Measurements from ENCODE around the gene RAB11FIP5. TPM values are rescaled to one million over a fixed set of nuclear protein-coding genes. Genes with fewer than 3 reads are reported as not detected.
"Not testable (repeated sequence)": the region's sequence is repeated elsewhere in the genome, so short reads cannot be mapped to it uniquely, and the experiment has no call there.

The RAB11FIP5 gene
- total RNA-seq, 4 donors from 2014 or later, result 24.9 to 39.5 (median 29.1) TPM

GRCh38 chr2:73101626-73102256, 11.0 kb downstream of the RAB11FIP5 start:
- Histone ChIP-seq H3K9me3 (no peaks in the 10 kb centered on the region), H3K36me3 (no peaks in the 10 kb centered on the region), H3K4me3 (no peak overlapping the region), H3K27ac (no peak overlapping the region), H3K4me1 (peaks cover 11% of the 10 kb centered on the region), H3K27me3 (no peaks in the 10 kb centered on the region)
- WGBS, result 87% methylated on average over 12 of the region's 12 CpGs
- DNase-seq (ENCODE audit: low spot score in 2 of 2), result peak in 1 of 2 donors; percentile 51
- TF ChIP-seq CTCF (IDR thresholded peaks at IDR 0.05) (no peak), EP300 (IDR thresholded peaks at IDR 0.05) (no peak), POLR2A (IDR thresholded peaks at IDR 0.05) (no peak), POLR2AphosphoS5 (IDR thresholded peaks at IDR 0.05) (no peak)

DNA sequence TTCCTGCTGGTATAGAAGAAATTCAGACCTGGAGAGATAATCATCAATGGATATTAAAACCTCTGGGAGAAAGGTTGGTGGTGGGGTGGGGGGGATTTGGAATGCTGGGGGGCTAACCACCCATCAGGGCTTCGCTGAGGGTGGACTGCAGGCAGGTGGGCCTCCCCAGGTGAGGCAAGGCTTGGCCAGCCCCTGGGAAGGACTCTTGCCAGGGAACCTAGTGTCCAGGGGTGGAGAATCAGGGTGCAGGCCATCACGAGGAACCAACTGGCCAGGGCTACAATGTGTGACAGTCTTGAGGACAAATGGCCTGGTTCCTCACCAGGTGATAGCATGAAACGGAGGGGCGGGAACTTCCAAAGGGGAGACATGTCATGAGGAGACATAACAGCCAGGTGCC, 11.8 kb downstream of the RAB11FIP5 start:
- Histone ChIP-seq H3K9me3 (no peaks in the 10 kb centered on the region), H3K4me1 (peaks cover 6% of the 10 kb centered on the region), H3K36me3 (no peaks in the 10 kb centered on the region), H3K27ac (no peak overlapping the region), H3K4me3 (no peak overlapping the region), H3K27me3 (no peaks in the 10 kb centered on the region)
- WGBS, result 89% methylated on average over 4 of the region's 4 CpGs
- no peak for DNase-seq (ENCODE audit: low spot score in 2 of 2)
- TF ChIP-seq POLR2AphosphoS5 (IDR thresholded peaks at IDR 0.05) (no peak), CTCF (IDR thresholded peaks at IDR 0.05) (no peak), EP300 (IDR thresholded peaks at IDR 0.05) (no peak), POLR2A (IDR thresholded peaks at IDR 0.05) (no peak)

DNA sequence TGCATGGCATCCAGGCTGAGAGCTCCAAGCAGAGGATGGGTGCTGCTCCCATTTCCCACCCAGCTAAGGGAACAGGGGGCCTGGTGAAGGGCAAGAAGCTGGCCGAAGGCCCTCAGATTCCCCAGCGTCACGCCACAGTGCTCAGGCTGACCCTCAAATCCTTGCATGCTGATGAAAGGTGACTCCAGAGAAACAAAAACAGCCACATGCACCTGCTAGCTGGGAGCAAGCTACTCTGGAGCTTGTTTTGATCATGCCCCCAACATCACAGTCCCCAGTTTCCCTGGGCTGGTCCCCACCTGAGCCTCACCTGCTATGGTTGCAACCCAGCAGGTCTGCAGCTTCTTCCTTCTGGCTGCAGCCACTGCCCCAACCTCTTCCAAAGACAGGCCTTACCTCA, 13.3 kb downstream of the RAB11FIP5 start:
- Histone ChIP-seq H3K4me1 (peaks cover 8% of the 10 kb centered on the region), H3K4me3 (no peak overlapping the region), H3K36me3 (no peaks in the 10 kb centered on the region), H3K27me3 (no peaks in the 10 kb centered on the region), H3K9me3 (no peaks in the 10 kb centered on the region), H3K27ac (no peak overlapping the region)
- no peak for DNase-seq (ENCODE audit: low spot score in 2 of 2)
- WGBS, result no CpG with 5 or more reads among the region's 3 CpGs
- TF ChIP-seq EP300 (IDR thresholded peaks at IDR 0.05) (no peak), POLR2A (IDR thresholded peaks at IDR 0.05) (no peak), CTCF (IDR thresholded peaks at IDR 0.05) (no peak), POLR2AphosphoS5 (IDR thresholded peaks at IDR 0.05) (no peak)

- H3K27ac ChIP-seq, result no peak overlapping the region
- WGBS, result 83% methylated on average over 3 of the region's 3 CpGs
- TF ChIP-seq POLR2AphosphoS5 (IDR thresholded peaks at IDR 0.05), result no peak
- TF ChIP-seq CTCF (IDR thresholded peaks at IDR 0.05), result no peak
- TF ChIP-seq EP300 (IDR thresholded peaks at IDR 0.05), result no peak
- TF ChIP-seq POLR2A (IDR thresholded peaks at IDR 0.05), result no peak
- no peaks in the 10 kb centered on the region for H3K27me3 ChIP-seq
- no peak for DNase-seq (ENCODE audit: low spot score in 2 of 2)
- H3K4me3 ChIP-seq, result no peak overlapping the region
- H3K9me3 ChIP-seq, result no peaks in the 10 kb centered on the region
- peaks cover 9% of the 10 kb centered on the region for H3K4me1 ChIP-seq
- no peaks in the 10 kb centered on the region for H3K36me3 ChIP-seq
Measured at GRCh38 chr2:73095910-73096309, 16.8 kb downstream of the RAB11FIP5 start.

DNA sequence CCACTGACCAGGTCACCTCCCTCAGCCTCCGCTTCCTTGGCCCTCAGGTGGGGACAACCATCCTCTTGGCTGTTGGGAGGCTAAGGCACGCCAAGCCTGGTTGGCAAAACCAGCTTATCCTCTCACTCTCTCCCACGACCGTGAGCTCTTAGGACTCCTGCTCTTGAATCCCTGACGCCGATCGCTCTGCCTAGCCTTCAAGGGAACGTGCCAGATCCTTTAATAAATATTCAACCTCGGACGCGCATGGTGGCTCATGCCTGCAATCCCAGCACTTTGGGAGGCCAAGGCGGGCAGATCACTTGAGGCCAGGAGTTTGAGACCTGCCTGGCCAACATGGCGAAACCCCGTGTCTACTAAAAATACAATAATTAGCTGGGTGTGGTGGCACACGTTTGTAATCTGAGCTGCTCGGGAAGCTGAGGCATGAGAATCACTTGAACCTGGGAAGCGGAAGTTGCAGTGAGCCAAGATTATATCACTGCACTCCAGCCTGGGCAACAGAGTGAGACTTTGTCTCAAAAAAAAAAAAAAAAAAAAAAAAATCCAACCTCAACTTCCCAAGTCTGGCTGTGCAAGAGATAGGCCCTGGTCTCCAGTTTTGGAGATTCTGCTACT, 19.0 kb downstream of the RAB11FIP5 start:
- H3K36me3 ChIP-seq; H3K27me3 ChIP-seq; H3K9me3 ChIP-seq; DNase-seq (ENCODE audit: low spot score in 2 of 2); H3K27ac ChIP-seq; H3K4me3 ChIP-seq: not testable (repeated sequence)
- 84% methylated on average over 17 of the region's 17 CpGs for WGBS
- peaks cover 26% of the 10 kb centered on the region for H3K4me1 ChIP-seq
